Measurements from ENCODE around the gene FBXO7.

The FBXO7 gene

DNA sequence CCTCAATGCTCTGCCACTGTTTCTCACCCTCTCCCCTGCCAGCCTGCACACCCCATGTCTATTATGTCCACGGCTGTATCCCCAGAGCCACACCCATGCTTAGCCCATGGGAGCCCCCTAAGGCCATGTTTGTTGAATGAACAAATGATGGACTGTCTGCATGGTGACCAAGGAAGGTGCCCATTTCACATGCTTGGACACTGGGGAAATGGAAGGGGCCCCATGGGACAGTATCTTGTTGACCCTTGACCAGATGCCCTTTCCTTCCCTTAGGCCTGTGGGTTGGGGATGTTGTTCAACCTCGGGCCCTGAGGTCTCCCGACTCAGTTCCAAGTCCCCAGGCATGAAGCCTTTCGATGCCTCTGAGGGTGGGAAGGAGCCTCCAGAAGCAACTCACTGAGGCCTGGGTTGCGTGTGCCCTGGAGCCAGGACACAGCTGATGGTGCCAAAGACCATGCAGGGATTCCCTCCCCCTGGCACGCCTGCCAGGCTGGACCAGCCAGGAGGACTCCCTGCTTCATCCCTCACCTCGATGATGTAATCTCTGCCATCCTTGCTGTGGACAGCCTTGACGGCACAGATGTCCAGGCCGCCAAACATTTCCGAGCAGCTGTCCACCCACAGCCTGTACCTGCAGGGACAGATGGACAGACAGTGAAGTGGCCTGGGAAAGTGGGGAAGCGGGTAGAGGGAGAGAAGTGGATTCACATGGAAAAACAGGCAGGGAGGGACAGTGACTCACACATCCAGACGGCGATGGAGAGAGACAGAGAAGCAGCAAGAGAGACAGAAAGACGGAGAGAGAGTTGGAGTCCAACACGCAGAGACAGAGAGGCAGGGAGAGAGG, 58.9 kb downstream of the FBXO7 start:
- Histone ChIP-seq H3K79me2 (ENCODE audit: insufficient read depth, low read depth) (no peaks in the 10 kb centered on the region), H3K27me3 (ENCODE audit: insufficient read depth, low read depth) (no peaks in the 10 kb centered on the region), H3K9ac (no peak overlapping the region), H3K4me1 (ENCODE audit: low read depth, poor library complexity, severe bottlenecking) (peaks cover 40% of the 10 kb centered on the region), H3K36me3 (ENCODE audit: insufficient read depth) (no peaks in the 10 kb centered on the region), H3K27ac (no peak overlapping the region), H2AFZ (ENCODE audit: low read depth) (no peak overlapping the region), H3K4me3 (IDR thresholded peaks at IDR 0.05; ENCODE audit: insufficient read depth, low read depth, low read length) (no peak overlapping the region), H4K20me1 (ENCODE audit: insufficient read depth) (no peaks in the 10 kb centered on the region), H3K4me2 (no peak overlapping the region)
- TF ChIP-seq, protein P1, sequence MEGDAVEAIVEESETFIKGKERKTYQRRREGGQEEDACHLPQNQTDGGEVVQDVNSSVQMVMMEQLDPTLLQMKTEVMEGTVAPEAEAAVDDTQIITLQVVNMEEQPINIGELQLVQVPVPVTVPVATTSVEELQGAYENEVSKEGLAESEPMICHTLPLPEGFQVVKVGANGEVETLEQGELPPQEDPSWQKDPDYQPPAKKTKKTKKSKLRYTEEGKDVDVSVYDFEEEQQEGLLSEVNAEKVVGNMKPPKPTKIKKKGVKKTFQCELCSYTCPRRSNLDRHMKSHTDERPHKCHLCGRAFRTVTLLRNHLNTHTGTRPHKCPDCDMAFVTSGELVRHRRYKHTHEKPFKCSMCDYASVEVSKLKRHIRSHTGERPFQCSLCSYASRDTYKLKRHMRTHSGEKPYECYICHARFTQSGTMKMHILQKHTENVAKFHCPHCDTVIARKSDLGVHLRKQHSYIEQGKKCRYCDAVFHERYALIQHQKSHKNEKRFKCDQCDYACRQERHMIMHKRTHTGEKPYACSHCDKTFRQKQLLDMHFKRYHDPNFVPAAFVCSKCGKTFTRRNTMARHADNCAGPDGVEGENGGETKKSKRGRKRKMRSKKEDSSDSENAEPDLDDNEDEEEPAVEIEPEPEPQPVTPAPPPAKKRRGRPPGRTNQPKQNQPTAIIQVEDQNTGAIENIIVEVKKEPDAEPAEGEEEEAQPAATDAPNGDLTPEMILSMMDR (conservative IDR thresholded peaks at IDR 0.05; ENCODE audit: low read depth, low read length) = no peak

GRCh38 chr22:32534252-32535235, 59.9 kb downstream of the FBXO7 start:
- Histone ChIP-seq H3K9ac (no peak overlapping the region), H3K4me2 (peak overlapping the region; percentile 4; the same call in 1 of the 2 replicates), H4K20me1 (ENCODE audit: insufficient read depth) (no peaks in the 10 kb centered on the region), H3K27me3 (ENCODE audit: insufficient read depth, low read depth) (no peaks in the 10 kb centered on the region), H3K79me2 (ENCODE audit: insufficient read depth, low read depth) (no peaks in the 10 kb centered on the region), H2AFZ (ENCODE audit: low read depth) (no peak overlapping the region), H3K27ac (no peak overlapping the region), H3K4me1 (ENCODE audit: low read depth, poor library complexity, severe bottlenecking) (peaks cover 47% of the 10 kb centered on the region), H3K4me3 (IDR thresholded peaks at IDR 0.05; ENCODE audit: insufficient read depth, low read depth, low read length) (no peak overlapping the region), H3K36me3 (ENCODE audit: insufficient read depth) (no peaks in the 10 kb centered on the region)
- TF ChIP-seq, protein P1 (conservative IDR thresholded peaks at IDR 0.05; ENCODE audit: low read depth, low read length) = no peak

DNA sequence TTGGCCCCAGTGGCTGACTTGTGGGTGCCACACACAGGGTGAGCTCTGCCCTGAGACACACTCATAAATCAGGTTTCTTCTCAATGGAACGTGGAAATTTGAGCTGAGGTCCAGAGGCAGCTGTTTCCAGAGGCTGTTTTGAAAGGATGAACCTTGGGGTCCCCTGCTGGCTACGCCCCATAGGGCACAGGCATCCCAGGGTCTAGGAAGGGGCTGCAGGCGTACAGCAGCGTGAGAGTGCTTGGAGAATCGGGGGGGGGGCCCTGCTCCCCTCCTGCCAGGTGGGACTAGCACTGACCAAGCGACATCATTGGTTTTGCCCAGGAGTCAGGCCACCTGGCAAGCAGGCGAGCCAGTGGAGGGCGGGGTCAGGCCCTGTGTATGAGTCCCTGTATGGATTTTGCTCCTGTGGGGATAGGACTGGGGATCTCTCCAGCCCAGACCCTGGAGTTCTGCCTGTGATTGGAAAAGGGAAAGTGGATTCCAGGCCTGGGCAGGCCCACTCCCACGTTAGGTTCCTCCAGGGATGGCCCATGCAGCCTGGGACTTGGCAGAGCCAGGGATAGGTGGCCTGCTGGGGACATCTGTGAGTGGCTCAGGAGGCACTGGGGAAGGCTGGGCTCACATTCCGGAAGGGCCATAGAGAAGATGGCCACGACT, 61.0 kb downstream of the FBXO7 start:
- Histone ChIP-seq H3K4me3 (IDR thresholded peaks at IDR 0.05; ENCODE audit: insufficient read depth, low read depth, low read length) (no peak overlapping the region), H4K20me1 (ENCODE audit: insufficient read depth) (no peaks in the 10 kb centered on the region), H3K9ac (no peak overlapping the region), H3K27ac (no peak overlapping the region), H3K4me2 (0 out of 2 replicates have a peak overlapping the region, but pooled peaks have one; percentile 36), H3K4me1 (ENCODE audit: low read depth, poor library complexity, severe bottlenecking) (peaks cover 58% of the 10 kb centered on the region), H3K36me3 (ENCODE audit: insufficient read depth) (no peaks in the 10 kb centered on the region), H2AFZ (ENCODE audit: low read depth) (no peak overlapping the region), H3K27me3 (ENCODE audit: insufficient read depth, low read depth) (no peaks in the 10 kb centered on the region), H3K79me2 (ENCODE audit: insufficient read depth, low read depth) (no peaks in the 10 kb centered on the region)
- TF ChIP-seq, protein P1 (conservative IDR thresholded peaks at IDR 0.05; ENCODE audit: low read depth, low read length) = no peak

GRCh38 chr22:32536352-32536751, 61.7 kb downstream of the FBXO7 start:
- Histone ChIP-seq H3K4me1 (ENCODE audit: low read depth, poor library complexity, severe bottlenecking) (peaks cover 63% of the 10 kb centered on the region), H3K36me3 (ENCODE audit: insufficient read depth) (no peaks in the 10 kb centered on the region), H3K4me2 (peak overlapping the region; percentile 36; the same call in 1 of the 2 replicates), H3K9ac (no peak overlapping the region), H3K79me2 (ENCODE audit: insufficient read depth, low read depth) (no peaks in the 10 kb centered on the region), H4K20me1 (ENCODE audit: insufficient read depth) (no peaks in the 10 kb centered on the region), H3K4me3 (IDR thresholded peaks at IDR 0.05; ENCODE audit: insufficient read depth, low read depth, low read length) (no peak overlapping the region), H2AFZ (ENCODE audit: low read depth) (no peak overlapping the region), H3K27me3 (ENCODE audit: insufficient read depth, low read depth) (no peaks in the 10 kb centered on the region), H3K27ac (peak overlapping the region; percentile 15; the same call in 1 of the 2 replicates)
- TF ChIP-seq, protein P1 (conservative IDR thresholded peaks at IDR 0.05; ENCODE audit: low read depth, low read length) = no peak
